GM23338 (cell line): Measurements from ENCODE around the gene TFAP2A. TPM values are rescaled to one million over a fixed set of nuclear protein-coding genes. Genes with fewer than 3 reads are reported as not detected.

Experiments used
- ATAC-seq: fragments of 200-7000 bp; cut with Tn5 transposase; 3 replicates; pipeline ENCODE4 v1.9.1; 2020
- DNase-seq: peaks from one replicate; pipeline ENCODE4 v3.0.0-alpha.2; 2015; ENCODE audit warnings: low spot score
- H2AFZ ChIP-seq: fragments of 200-600 bp; sonication (generic); 2 replicates; pipeline ENCODE4 v1.8.0; 2016; ENCODE audit warnings: antibody characterized with exemption, mild to moderate bottlenecking, moderate library complexity
- H3F3A ChIP-seq: fragments of 200-600 bp; sonication (generic); replicated peaks from 2 replicates; pipeline ENCODE4 v1.8.0; 2017; ENCODE audit warnings: antibody characterized with exemption, mixed run types, low read depth
- H3K27ac ChIP-seq: fragments of 200-600 bp; sonication (generic); 2 replicates; pipeline ENCODE4 v1.6.1; 2016; ENCODE audit warnings: low read depth
- H3K27me3 ChIP-seq: fragments of 200-600 bp; sonication (generic); 2 replicates; pipeline ENCODE4 v1.8.0; 2016; ENCODE audit warnings: mild to moderate bottlenecking, mixed run types, moderate library complexity; ENCODE audit not compliant: insufficient read depth
- H3K36me3 ChIP-seq: fragments of 200-600 bp; sonication (generic); 2 replicates; pipeline ENCODE4 v1.8.0; 2016; ENCODE audit warnings: mild to moderate bottlenecking; ENCODE audit not compliant: insufficient read depth
- H3K4me1 ChIP-seq: fragments of 200-600 bp; sonication (generic); 2 replicates; pipeline ENCODE4 v1.8.0; 2016; ENCODE audit warnings: mild to moderate bottlenecking, moderate library complexity; ENCODE audit not compliant: insufficient read depth
- H3K4me2 ChIP-seq: fragments of 200-600 bp; sonication (generic); 2 replicates; pipeline ENCODE4 v1.7.1; 2017; ENCODE audit warnings: mixed run types
- H3K4me3 ChIP-seq: fragments of 200-600 bp; sonication (generic); 2 replicates; pipeline ENCODE4 v1.6.1; 2016; ENCODE audit warnings: mixed run types
- H3K79me2 ChIP-seq: fragments of 200-600 bp; sonication (generic); replicated peaks from 2 replicates; pipeline ENCODE4 v1.8.0; 2017; ENCODE audit warnings: mild to moderate bottlenecking; ENCODE audit not compliant: insufficient read depth
- H3K9me2 ChIP-seq: fragments of 200-600 bp; sonication (generic); 2 replicates; pipeline ENCODE4 v1.8.0; 2017; ENCODE audit not compliant: insufficient read depth
- H4K20me1 ChIP-seq: fragments of 200-600 bp; sonication (generic); replicated peaks from 2 replicates; pipeline ENCODE4 v1.8.0; 2017; ENCODE audit warnings: mild to moderate bottlenecking; ENCODE audit not compliant: insufficient read depth
- H3K27ac Mint-ChIP-seq: 2 replicates; pipeline ENCODE4 v1.8.0; 2020; ENCODE audit warnings: inconsistent platforms, mild to moderate bottlenecking, moderate library complexity, mixed read lengths
- H3K27me3 Mint-ChIP-seq: 3 replicates; pipeline ENCODE4 v1.8.0; 2022; ENCODE audit warnings: low read depth, mild to moderate bottlenecking, moderate library complexity, mixed read lengths, inconsistent platforms; ENCODE audit not compliant: insufficient read depth, poor library complexity
- H3K36me3 Mint-ChIP-seq: 3 replicates; pipeline ENCODE4 v1.8.0; 2021; ENCODE audit warnings: low read depth, mild to moderate bottlenecking, inconsistent platforms, moderate library complexity, mixed read lengths
- H3K4me1 Mint-ChIP-seq: 3 replicates; pipeline ENCODE4 v1.8.0; 2020; ENCODE audit warnings: mild to moderate bottlenecking, inconsistent platforms, mixed read lengths
- H3K4me3 Mint-ChIP-seq: 3 replicates; pipeline ENCODE4 v1.8.0; 2021; ENCODE audit warnings: moderate library complexity, mild to moderate bottlenecking, inconsistent platforms, mixed read lengths
- H3K9me3 Mint-ChIP-seq: 3 replicates; pipeline ENCODE4 v1.8.0; 2020; ENCODE audit warnings: moderate library complexity, mild to moderate bottlenecking, inconsistent platforms, mixed read lengths
- CTCF ChIP-seq, 2 experiments: fragments of 200-600 bp in 1 of 2; sonication (generic) in 1 of 2; conservative IDR thresholded peaks; 2 replicates each; pipeline versions ENCODE4 v1.5.1 to v1.6.1; 2016 to 2017; ENCODE audit warnings: antibody characterized with exemption in 2 of 2, low read depth in 2 of 2, mild to moderate bottlenecking in 2 of 2, moderate library complexity in 1 of 2
- EZH2 ChIP-seq: fragments of 200-600 bp; sonication (generic); IDR thresholded peaks from one replicate; pipeline ENCODE4 v1.8.0; 2017; ENCODE audit warnings: antibody characterized with exemption, mild to moderate bottlenecking, low read depth; ENCODE audit not compliant: unreplicated experiment
- EZH2phosphoT487 ChIP-seq: fragments of 200-600 bp; sonication (generic); IDR thresholded peaks from one replicate; pipeline ENCODE4 v1.8.1; 2018; ENCODE audit warnings: antibody characterized with exemption; ENCODE audit not compliant: unreplicated experiment
- JUNB ChIP-seq: IDR thresholded peaks from one replicate; pipeline ENCODE4 v1.6.1; 2016; ENCODE audit warnings: antibody characterized with exemption; ENCODE audit not compliant: unreplicated experiment
- POLR2AphosphoS5 ChIP-seq: IDR thresholded peaks from 2 replicates; pipeline ENCODE4 v1.6.1; 2016; ENCODE audit warnings: antibody characterized with exemption, low read depth
- REST ChIP-seq: IDR thresholded peaks from one replicate; pipeline ENCODE4 v1.6.1; 2018; ENCODE audit warnings: antibody characterized with exemption; ENCODE audit not compliant: unreplicated experiment
- ZNF114 ChIP-seq: fragments of 250-450 bp; sonication (Bioruptor Pico); IDR thresholded peaks from 2 replicates; pipeline ENCODE4 v1.5.0; 2020; ENCODE audit warnings: mild to moderate bottlenecking, moderate library complexity
- ZNF331 ChIP-seq: fragments of 250-450 bp; sonication (Bioruptor Pico); IDR thresholded peaks from 2 replicates; pipeline ENCODE4 v1.5.0; 2020; ENCODE audit warnings: low read depth, mild to moderate bottlenecking, moderate library complexity
- polyA plus RNA-seq: library from polyadenylated mRNA; unstranded; fragments of >200 nt; fragmentation: Nextera tagmentation; extraction: Ambion mirVana; gene quantifications from 2 replicates; pipeline ENCODE4 v1.2.1, GENCODE V29; 2016
- total RNA-seq: library from RNA; depleted of rRNA; stranded (reverse); fragments of >200 nt; shearing (Covaris generic); gene quantifications from 2 replicates; pipeline ENCODE4 v1.2.3, GENCODE V29; 2014
- TF ChIP-seq, protein P1 (sequence below): IDR thresholded peaks from 2 replicates; pipeline ENCODE4 v1.6.1; 2016; ENCODE audit warnings: antibody characterized with exemption

Gene TFAP2A
- total and polyA plus RNA-seq, 2 experiments from 2014 or later: not detected

GRCh38 chr6:10416516-10416862 lies 1.6 kb upstream of the TFAP2A start:
- Mint-ChIP-seq H3K9me3 (peaks cover 6% of the 10 kb centered on the region), H3K27me3 (peaks cover 97% of the 10 kb centered on the region), H3K27ac (no peak overlapping the region), H3K36me3 (0 out of 3 replicates have a peak, but pooled peaks cover 3% of the 10 kb centered on the region), H3K4me1 (peaks cover 64% of the 10 kb centered on the region), H3K4me3 (peak overlapping the region; percentile 59)
- H3K9me2 ChIP-seq: no peaks in the 10 kb centered on the region
- H3K4me2 ChIP-seq: peak overlapping the region; percentile 84
- H3K4me1 ChIP-seq: peaks cover 76% of the 10 kb centered on the region
- H3K27ac ChIP-seq: no peak overlapping the region
- no peaks in the 10 kb centered on the region for H3K36me3 ChIP-seq
- H3K4me3 ChIP-seq: peak overlapping the region; percentile 59
- peaks cover 65% of the 10 kb centered on the region for H3F3A ChIP-seq
- no peak overlapping the region for H2AFZ ChIP-seq
- TF ChIP-seq CTCF (conservative IDR thresholded peaks at IDR 0.05; ENCODE audit: low read depth in 2 of 2): no peak
- TF ChIP-seq, protein P1, sequence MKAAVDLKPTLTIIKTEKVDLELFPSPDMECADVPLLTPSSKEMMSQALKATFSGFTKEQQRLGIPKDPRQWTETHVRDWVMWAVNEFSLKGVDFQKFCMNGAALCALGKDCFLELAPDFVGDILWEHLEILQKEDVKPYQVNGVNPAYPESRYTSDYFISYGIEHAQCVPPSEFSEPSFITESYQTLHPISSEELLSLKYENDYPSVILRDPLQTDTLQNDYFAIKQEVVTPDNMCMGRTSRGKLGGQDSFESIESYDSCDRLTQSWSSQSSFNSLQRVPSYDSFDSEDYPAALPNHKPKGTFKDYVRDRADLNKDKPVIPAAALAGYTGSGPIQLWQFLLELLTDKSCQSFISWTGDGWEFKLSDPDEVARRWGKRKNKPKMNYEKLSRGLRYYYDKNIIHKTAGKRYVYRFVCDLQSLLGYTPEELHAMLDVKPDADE: no peak
- no peak for TF ChIP-seq ZNF114 (CRISPR knock-in tag)
- no peak for TF ChIP-seq ZNF331
- no peak for TF ChIP-seq JUNB
- TF ChIP-seq POLR2AphosphoS5: no peak
- TF ChIP-seq EZH2: peak; percentile 35
- no peak for TF ChIP-seq REST
- peak; percentile 23 for TF ChIP-seq EZH2phosphoT487
- H3K27me3 ChIP-seq: peaks cover 98% of the 10 kb centered on the region
- peaks cover 29% of the 10 kb centered on the region for H4K20me1 ChIP-seq
- H3K79me2 ChIP-seq: no peaks in the 10 kb centered on the region
- no peak for ATAC-seq
- DNase-seq: no peak
